Mucosa of rectum (tissue), 2 donors: ENCODE data around the gene ANKRD62.

Experiments used
- H3K27ac ChIP-seq, 2 donors: one replicate each; pipeline ENCODE4 v1.7.0; 2013; ENCODE audit warnings: inconsistent platforms in 2 of 2, low read depth in 2 of 2, low read length in 2 of 2
- H3K27me3 ChIP-seq, 2 donors: one replicate each; pipeline ENCODE4 v1.7.0; 2013; ENCODE audit warnings: low read length in 2 of 2; ENCODE audit not compliant: control insufficient read depth in 2 of 2, insufficient read depth in 2 of 2
- H3K36me3 ChIP-seq, 2 donors: one replicate each; pipeline ENCODE4 v1.7.0; 2013; ENCODE audit warnings: low read length in 2 of 2; ENCODE audit not compliant: control insufficient read depth in 2 of 2, insufficient read depth in 2 of 2
- H3K4me1 ChIP-seq, 2 donors: one replicate each; pipeline ENCODE4 v1.7.0; 2013; ENCODE audit warnings: low read length in 2 of 2, mild to moderate bottlenecking in 1 of 2; ENCODE audit not compliant: control insufficient read depth in 2 of 2, insufficient read depth in 2 of 2
- H3K4me3 ChIP-seq, 2 donors: one replicate each; pipeline ENCODE4 v1.7.0; 2013; ENCODE audit warnings: low read length in 2 of 2
- H3K9ac ChIP-seq, 2 donors: one replicate each; pipeline ENCODE4 v1.7.0; 2013; ENCODE audit warnings: low read length in 2 of 2, low read depth in 1 of 2, mild to moderate bottlenecking in 1 of 2
- H3K9me3 ChIP-seq, 2 donors: one replicate each; pipeline ENCODE4 v1.7.0; 2013; ENCODE audit warnings: low read length in 2 of 2; ENCODE audit not compliant: control insufficient read depth in 2 of 2
- donor health status: healthy.
- donor health status: Normal muscosa, but diverticular disease.

The ANKRD62 gene

GRCh38 chr18:12085136-12085535 lies 8.5 kb upstream of the ANKRD62 start:
- no peaks in the 10 kb centered on the region for H3K36me3 ChIP-seq
- no peaks in the 10 kb centered on the region for H3K9me3 ChIP-seq
- peaks cover 5 to 25% of the 10 kb centered on the region in 2 donors for H3K4me1 ChIP-seq
- H3K9ac ChIP-seq = no peak overlapping the region
- H3K27me3 ChIP-seq = no peaks in the 10 kb centered on the region
- H3K4me3 ChIP-seq = no peak overlapping the region
- H3K27ac ChIP-seq = no peak overlapping the region

- H3K36me3 ChIP-seq = no peaks in the 10 kb centered on the region
- peak overlapping the region in 1 of 2 donors; percentile 92 for H3K27ac ChIP-seq
- H3K9me3 ChIP-seq = no peaks in the 10 kb centered on the region
- peak overlapping the region in 1 of 2 donors; percentile 41 for H3K4me3 ChIP-seq
- H3K4me1 ChIP-seq = peaks cover 5 to 25% of the 10 kb centered on the region in 2 donors
- peak overlapping the region in 1 of 2 donors; percentile 50 for H3K9ac ChIP-seq
- no peaks in the 10 kb centered on the region for H3K27me3 ChIP-seq
Observed at GRCh38 chr18:12085786-12086185, 7.9 kb upstream of the ANKRD62 start.

- Histone ChIP-seq H3K27ac (peak overlapping the region; percentile 71 to 92), H3K4me3 (peak overlapping the region in 1 of 2 donors; percentile 41), H3K9me3 (no peaks in the 10 kb centered on the region), H3K4me1 (peaks cover 5 to 25% of the 10 kb centered on the region in 2 donors), H3K27me3 (no peaks in the 10 kb centered on the region), H3K9ac (peak overlapping the region in 1 of 2 donors; percentile 60), H3K36me3 (no peaks in the 10 kb centered on the region)
Observed at GRCh38 chr18:12086249-12086648, 7.4 kb upstream of the ANKRD62 start.

GRCh38 chr18:12086677-12087470 lies 6.8 kb upstream of the ANKRD62 start:
- Histone ChIP-seq H3K9me3 (no peaks in the 10 kb centered on the region), H3K4me1 (peaks cover 5 to 25% of the 10 kb centered on the region in 2 donors), H3K36me3 (no peaks in the 10 kb centered on the region), H3K4me3 (peak overlapping the region in 1 of 2 donors; percentile 38), H3K27me3 (no peaks in the 10 kb centered on the region), H3K9ac (peak overlapping the region in 1 of 2 donors; percentile 60), H3K27ac (peak overlapping the region; percentile 71 to 92)

GRCh38 chr18:12087471-12088025 lies 6.1 kb upstream of the ANKRD62 start:
- H3K27ac ChIP-seq = peak overlapping the region in 1 of 2 donors; percentile 38
- no peaks in the 10 kb centered on the region for H3K9me3 ChIP-seq

GRCh38 chr18:12088096-12088495 lies 5.5 kb upstream of the ANKRD62 start:
- H3K9me3 ChIP-seq = no peaks in the 10 kb centered on the region
- no peaks in the 10 kb centered on the region for H3K36me3 ChIP-seq
- no peak overlapping the region for H3K27ac ChIP-seq
- H3K9ac ChIP-seq = no peak overlapping the region
- no peaks in the 10 kb centered on the region for H3K27me3 ChIP-seq
- peaks cover 5 to 25% of the 10 kb centered on the region in 2 donors for H3K4me1 ChIP-seq
- H3K4me3 ChIP-seq = no peak overlapping the region

More at GRCh38 chr18:12087471-12088025, 6.1 kb upstream of the ANKRD62 start:
- no peaks in the 10 kb centered on the region for H3K27me3 ChIP-seq
- H3K36me3 ChIP-seq = no peaks in the 10 kb centered on the region
- no peak overlapping the region for H3K4me3 ChIP-seq
- no peak overlapping the region for H3K9ac ChIP-seq
- H3K4me1 ChIP-seq = peaks cover 5 to 25% of the 10 kb centered on the region in 2 donors

- Histone ChIP-seq H3K27ac (no peak overlapping the region), H3K4me3 (no peak overlapping the region), H3K9me3 (no peaks in the 10 kb centered on the region), H3K4me1 (peaks cover 5 to 25% of the 10 kb centered on the region in 2 donors), H3K27me3 (no peaks in the 10 kb centered on the region), H3K36me3 (no peaks in the 10 kb centered on the region), H3K9ac (no peak overlapping the region)
Observed at GRCh38 chr18:12088731-12089375, 4.8 kb upstream of the ANKRD62 start.

GRCh38 chr18:12091538-12092141 lies 2.0 kb upstream of the ANKRD62 start:
- no peaks in the 10 kb centered on the region for H3K9me3 ChIP-seq
- H3K4me1 ChIP-seq = peaks cover 0 to 11% of the 10 kb centered on the region in 2 donors
- no peak overlapping the region for H3K9ac ChIP-seq
- no peaks in the 10 kb centered on the region for H3K27me3 ChIP-seq
- H3K27ac ChIP-seq = no peak overlapping the region
- no peaks in the 10 kb centered on the region for H3K36me3 ChIP-seq
- no peak overlapping the region for H3K4me3 ChIP-seq

- H3K4me3 ChIP-seq = no peak overlapping the region
- H3K36me3 ChIP-seq = no peaks in the 10 kb centered on the region
- no peak overlapping the region for H3K9ac ChIP-seq
- no peaks in the 10 kb centered on the region for H3K27me3 ChIP-seq
- peaks cover 0 to 8% of the 10 kb centered on the region in 2 donors for H3K4me1 ChIP-seq
- no peak overlapping the region for H3K27ac ChIP-seq
- H3K9me3 ChIP-seq = no peaks in the 10 kb centered on the region
Observed at GRCh38 chr18:12092398-12093229, 1.0 kb upstream of the ANKRD62 start.
